ENCODE data around the gene BDH1. TPM values are rescaled to one million over a fixed set of nuclear protein-coding genes. Genes with fewer than 3 reads are reported as not detected.

The BDH1 gene
- total and polyA plus RNA-seq, 2 of the 13 experiments (the other 11 are each of a cell fraction or from before 2014, with no cell fraction given): 21.2 to 71.9 TPM

GRCh38 chr3:197522881-197523441, 32.8 kb downstream of the BDH1 start (continued):
- no peak for TF ChIP-seq ZXDC (CRISPR knock-in tag; IDR thresholded peaks at IDR 0.05)
- no peak for TF ChIP-seq ARID2 (CRISPR knock-in tag; IDR thresholded peaks at IDR 0.05; ENCODE audit: borderline replicate concordance)
- no peak for TF ChIP-seq ZNF256 (CRISPR knock-in tag; conservative IDR thresholded peaks at IDR 0.05)
- TF ChIP-seq HNRNPUL1 (IDR thresholded peaks at IDR 0.05; ENCODE audit: low read depth, low read length): no peak
- no peak for TF ChIP-seq GATAD1 (CRISPR knock-in tag; IDR thresholded peaks at IDR 0.05)
- TF ChIP-seq ZMYM3 (CRISPR knock-in tag; IDR thresholded peaks at IDR 0.05): no peak
- TF ChIP-seq MTERF4 (CRISPR knock-in tag; IDR thresholded peaks at IDR 0.05): 0 out of 2 replicates have a peak, but pooled peaks have one; percentile 41

GRCh38 chr3:197522183-197522715, 33.5 kb downstream of the BDH1 start:
- CTCF ChIA-PET (ENCODE audit: low intra/inter-chr PET ratio, low total read pairs): interaction anchor here (0.6 kb wide), 1 partner anchor 1300 kb away, joined by 3 read pairs; no protein-coding TSS in a partner anchor
- TF ChIP-seq EP300 (IDR thresholded peaks at IDR 0.05; ENCODE audit: low read depth in 2 of 2, low read length in 2 of 2) (0 out of 4 replicates have a peak, but pooled peaks of 1 of the 2 experiments have one; percentile 8), EP300 (CRISPR knock-in tag; IDR thresholded peaks at IDR 0.05; ENCODE audit: borderline replicate concordance) (no peak), ZNF280B (CRISPR knock-in tag; IDR thresholded peaks at IDR 0.05; ENCODE audit: borderline replicate concordance) (0 out of 2 replicates have a peak, but pooled peaks have one; percentile 6), ZNF513 (CRISPR knock-in tag; conservative IDR thresholded peaks at IDR 0.05) (no peak)

More at GRCh38 chr3:197522183-197522715, 33.5 kb downstream of the BDH1 start:
- BruUV-seq (replicated peaks): TSS peak; percentile 51
- no peaks in the 10 kb centered on the region for H3K9me3 ChIP-seq (ENCODE audit: low read length)
- FAIRE-seq: peak; percentile 61
- peaks cover 63% of the 10 kb centered on the region for H3K4me1 ChIP-seq (ENCODE audit: insufficient read depth, low read length)
- H3K4me3 ChIP-seq (replicated peaks in 1 of 3; ENCODE audit: insufficient read depth in 1 of 3, low read depth in 2 of 3, low read length in 3 of 3): peak overlapping the region in 1 of 3 experiments; percentile 65; a peak in 1 of 6 replicates
- peak overlapping the region; percentile 94 for H3K4me2 ChIP-seq (ENCODE audit: low read depth, low read length)
- H2AFZ ChIP-seq (ENCODE audit: low read length): no peak overlapping the region
- in situ Hi-C loops (cut with HindIII; ENCODE audit: extremely low pct_ligation_motif_present, low pct_unique_long_range_greater_than_20kb): loop anchor here (25.0 kb wide), 1 partner anchor 535 kb away; no protein-coding TSS in a partner anchor
- DNase-seq (ENCODE audit: low spot score): no peak
- H4K20me1 ChIP-seq (ENCODE audit: insufficient read depth, low read length): no peaks in the 10 kb centered on the region
- ATAC-seq: no peak
- peaks cover 0 to 1% of the 10 kb centered on the region in 2 experiments; a peak in 2 of 5 replicates for H3K36me3 ChIP-seq (replicated peaks in 1 of 2; ENCODE audit: control insufficient read depth in 1 of 2, insufficient read depth in 2 of 2, low read length in 2 of 2)
- peak overlapping the region; percentile 55 for H3K9ac ChIP-seq (ENCODE audit: insufficient read depth, low read depth, low read length)
- no peaks in the 10 kb centered on the region for H3K27me3 ChIP-seq (ENCODE audit: control insufficient read depth in 1 of 2, insufficient read depth in 2 of 2, low read length in 2 of 2)
- H3K27ac ChIP-seq (ENCODE audit: extremely low read length, insufficient read depth, low read length): peak overlapping the region; percentile 74
- H3K79me2 ChIP-seq (ENCODE audit: insufficient read depth, low read length): no peaks in the 10 kb centered on the region
- POLR2A ChIA-PET: no interaction called here
- intact Hi-C loops (cut with micrococcal nuclease; ENCODE audit: unreplicated experiment): no loop called here
- 69% methylated on average over 13 of the region's 13 CpGs for WGBS (ENCODE audit: low lambda C conversion rate)
